GM21528 (cell line): ENCODE measurements around the gene TANGO6.

Source experiments
- ATAC-seq: cut with Tn5 transposase; IDR thresholded peaks from one replicate; pipeline ENCODE4 v1.9.1; 2021; ENCODE audit warnings: mild to moderate bottlenecking, moderate library complexity; ENCODE audit not compliant: unreplicated experiment, low FRiP score

TANGO6 gene

GRCh38 chr16:68995011-68995504 is 151.7 kb downstream of the TANGO6 start:
- no peak for ATAC-seq

- ATAC-seq: no peak
Measured at GRCh38 chr16:68997564-68997963, 154.2 kb downstream of the TANGO6 start.

- no peak for ATAC-seq
Measured at GRCh38 chr16:68999114-68999513, 155.8 kb downstream of the TANGO6 start.

- no peak for ATAC-seq
Measured at GRCh38 chr16:69003500-69003899, 160.2 kb downstream of the TANGO6 start.

GRCh38 chr16:69005641-69006355 is 162.5 kb downstream of the TANGO6 start:
- no peak for ATAC-seq

GRCh38 chr16:69012906-69013305 is 169.6 kb downstream of the TANGO6 start:
- ATAC-seq: no peak

- ATAC-seq: no peak
Measured at GRCh38 chr16:69013991-69014390, 170.7 kb downstream of the TANGO6 start.

- no peak for ATAC-seq
Measured at GRCh38 chr16:69014811-69015210, 171.5 kb downstream of the TANGO6 start.

- ATAC-seq: no peak
Measured at GRCh38 chr16:69017036-69017783, 173.9 kb downstream of the TANGO6 start.

GRCh38 chr16:69019811-69020210 is 176.5 kb downstream of the TANGO6 start:
- ATAC-seq: no peak

GRCh38 chr16:69029121-69029520 is 185.8 kb downstream of the TANGO6 start:
- ATAC-seq: no peak

GRCh38 chr16:69031877-69032301 is 188.6 kb downstream of the TANGO6 start:
- ATAC-seq: no peak

GRCh38 chr16:69033151-69033949 is 190.0 kb downstream of the TANGO6 start:
- no peak for ATAC-seq

GRCh38 chr16:69035375-69035774 is 192.0 kb downstream of the TANGO6 start:
- ATAC-seq: no peak

- no peak for ATAC-seq
Measured at GRCh38 chr16:69036399-69037091, 193.2 kb downstream of the TANGO6 start.

GRCh38 chr16:69037373-69038160 is 194.2 kb downstream of the TANGO6 start:
- no peak for ATAC-seq

GRCh38 chr16:69039333-69039941 is 196.1 kb downstream of the TANGO6 start:
- no peak for ATAC-seq

GRCh38 chr16:69040144-69040909 is 197.0 kb downstream of the TANGO6 start:
- ATAC-seq: no peak
